ENCODE data around the gene NEU4.
A peak's percentile ranks its signal among the peaks of the same experiment; 100 is the strongest.
"Not testable (repeated sequence)": the region's sequence is repeated elsewhere in the genome, so short reads cannot be mapped to it uniquely, and the experiment has no call there.

NEU4 gene

DNA sequence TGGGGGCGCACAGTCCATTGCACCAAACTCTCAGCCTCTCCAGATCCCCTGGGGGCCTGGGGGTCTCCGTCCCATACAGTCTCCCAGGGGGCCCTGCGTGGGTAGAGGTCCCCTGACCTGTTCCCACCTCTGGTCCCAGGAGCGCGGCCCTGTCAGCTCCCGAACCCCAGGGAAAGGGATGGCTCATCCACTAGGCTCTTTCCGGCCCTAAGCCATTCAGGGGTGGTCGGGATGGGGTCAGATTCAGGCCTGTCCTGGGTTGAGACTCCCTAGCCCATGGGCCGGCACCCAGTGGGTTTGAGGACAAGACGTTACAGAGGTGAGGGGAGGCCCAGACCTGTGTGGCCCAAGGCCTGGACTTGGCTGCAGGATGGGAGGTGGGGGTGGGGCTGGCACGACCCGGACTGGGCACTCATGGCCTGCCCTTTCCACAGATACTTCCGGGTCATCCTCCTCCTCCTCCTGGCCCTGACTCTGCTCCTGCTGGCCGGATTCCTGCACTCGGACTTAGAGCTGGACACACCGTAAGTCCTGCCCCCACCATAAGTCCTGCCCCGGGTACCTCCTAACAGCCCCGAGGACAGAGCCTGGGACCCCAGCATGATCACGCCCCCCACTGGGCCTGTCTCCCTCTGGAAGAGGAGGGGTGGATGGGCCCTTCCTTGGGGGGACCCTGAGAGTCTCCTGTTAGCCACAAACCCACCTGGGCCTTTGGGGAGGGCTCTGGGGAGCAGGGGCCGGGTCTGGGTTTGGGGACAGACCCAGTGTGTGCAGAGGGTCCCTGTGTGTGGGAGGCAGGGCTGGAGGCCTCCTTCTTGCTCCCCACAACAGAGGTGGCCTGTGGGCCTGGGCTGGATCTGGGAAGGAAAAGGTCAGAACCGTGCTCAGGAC lies 10.1 kb upstream of the NEU4 start:
- no peak for DNase-seq (ENCODE audit: low read depth in 4 of 4, low spot score in 1 of 4)

GRCh38 chr2:241799522-241800197 lies 9.3 kb upstream of the NEU4 start:
- DNase-seq (ENCODE audit: low read depth in 4 of 4, low spot score in 1 of 4): no peak

DNA sequence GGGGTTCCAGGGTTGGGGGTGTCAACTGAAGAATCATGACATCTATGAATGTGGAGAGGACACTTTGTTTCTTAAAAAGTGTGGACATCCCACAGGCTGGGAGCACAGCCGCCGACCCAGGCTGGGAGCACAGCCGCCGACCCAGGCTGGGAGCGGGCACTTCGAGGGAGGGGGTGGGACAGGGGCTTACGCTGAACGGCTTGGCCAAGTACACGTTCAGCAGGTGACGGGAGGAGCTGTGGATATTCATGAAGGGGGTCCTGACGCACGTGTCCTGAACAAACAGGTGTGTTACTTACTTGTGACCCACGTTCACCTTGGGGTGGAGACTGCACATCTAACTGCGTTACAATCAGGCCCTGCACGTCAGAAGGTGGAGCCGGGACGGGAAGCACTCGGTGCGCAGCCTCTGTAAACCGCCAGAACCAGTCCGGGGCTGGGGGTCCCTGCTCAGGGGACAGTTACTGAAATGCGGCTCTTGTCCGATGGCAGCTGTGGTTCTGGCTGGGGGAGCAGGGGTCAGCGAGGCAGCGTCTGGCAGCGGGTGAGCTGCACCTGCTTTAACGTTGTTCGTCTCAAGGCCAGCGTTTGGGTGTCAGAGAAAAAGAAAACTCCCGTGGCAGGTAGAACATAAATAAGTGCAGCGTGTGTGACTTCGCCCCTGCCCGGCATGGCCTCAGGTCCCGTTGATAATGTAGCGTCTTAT lies 8.6 kb upstream of the NEU4 start:
- not testable (repeated sequence) for DNase-seq (ENCODE audit: low read depth in 4 of 4, low spot score in 1 of 4)

GRCh38 chr2:241801611-241802420 lies 7.2 kb upstream of the NEU4 start:
- DNase-seq (ENCODE audit: low read depth in 4 of 4, low spot score in 1 of 4): no peak

DNA sequence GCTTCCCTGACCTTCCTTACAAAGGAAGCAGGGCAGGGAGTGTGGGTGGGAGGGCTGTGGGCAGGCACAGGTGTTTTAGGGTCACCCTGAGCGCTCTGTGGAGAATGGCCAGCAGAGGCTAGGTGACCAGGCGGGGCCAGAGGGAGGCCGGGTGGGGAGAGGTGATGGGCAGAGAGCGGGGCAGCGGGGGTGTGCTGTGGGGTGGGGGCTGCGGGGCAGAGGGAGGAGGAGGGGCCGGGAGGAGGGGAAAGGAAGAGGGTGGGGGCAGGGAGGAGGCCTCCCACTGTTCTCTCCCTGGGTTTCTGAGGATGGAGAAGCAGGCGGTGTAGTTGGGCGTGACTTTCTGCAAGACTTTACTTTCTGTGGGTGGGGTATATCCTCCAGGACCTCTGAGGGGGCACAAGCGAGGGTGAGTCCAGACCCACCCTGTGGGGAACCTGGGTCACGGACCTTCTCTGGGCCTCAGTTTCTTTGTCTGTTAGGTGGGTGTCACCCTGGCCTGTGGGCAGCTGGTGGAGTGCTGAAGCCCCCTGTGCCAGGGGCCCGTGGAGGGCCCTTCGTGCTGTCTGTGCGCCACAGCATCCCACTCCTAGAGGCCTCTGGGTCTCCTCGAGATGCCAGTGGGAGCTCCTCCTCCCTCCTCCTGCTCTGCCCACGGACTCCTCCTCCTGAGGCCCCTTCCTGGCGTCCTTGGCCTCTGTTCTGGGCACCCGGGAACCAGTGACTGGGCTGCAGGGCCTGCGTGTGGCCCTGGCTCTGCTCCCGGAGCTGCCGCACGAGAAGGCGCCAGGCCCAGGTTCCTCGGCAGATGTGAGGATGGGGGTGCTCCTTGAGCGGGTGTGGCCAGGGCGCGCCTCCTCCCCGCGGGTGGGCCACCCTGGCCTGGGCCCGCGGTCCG lies 6.3 kb upstream of the NEU4 start:
- no peak for DNase-seq (ENCODE audit: low read depth in 4 of 4, low spot score in 1 of 4)

- peak in 2 of 4 experiments; percentile 28 to 29 for DNase-seq (ENCODE audit: low read depth in 4 of 4, low spot score in 1 of 4)
Observed at GRCh38 chr2:241803387-241804325, 5.3 kb upstream of the NEU4 start.

GRCh38 chr2:241804326-241805229 lies 4.4 kb upstream of the NEU4 start:
- no peak for DNase-seq (ENCODE audit: low read depth in 4 of 4, low spot score in 1 of 4)

- DNase-seq (ENCODE audit: low read depth in 4 of 4, low spot score in 1 of 4): not testable (repeated sequence)
Observed at GRCh38 chr2:241806217-241806616, 2.8 kb upstream of the NEU4 start.

DNA sequence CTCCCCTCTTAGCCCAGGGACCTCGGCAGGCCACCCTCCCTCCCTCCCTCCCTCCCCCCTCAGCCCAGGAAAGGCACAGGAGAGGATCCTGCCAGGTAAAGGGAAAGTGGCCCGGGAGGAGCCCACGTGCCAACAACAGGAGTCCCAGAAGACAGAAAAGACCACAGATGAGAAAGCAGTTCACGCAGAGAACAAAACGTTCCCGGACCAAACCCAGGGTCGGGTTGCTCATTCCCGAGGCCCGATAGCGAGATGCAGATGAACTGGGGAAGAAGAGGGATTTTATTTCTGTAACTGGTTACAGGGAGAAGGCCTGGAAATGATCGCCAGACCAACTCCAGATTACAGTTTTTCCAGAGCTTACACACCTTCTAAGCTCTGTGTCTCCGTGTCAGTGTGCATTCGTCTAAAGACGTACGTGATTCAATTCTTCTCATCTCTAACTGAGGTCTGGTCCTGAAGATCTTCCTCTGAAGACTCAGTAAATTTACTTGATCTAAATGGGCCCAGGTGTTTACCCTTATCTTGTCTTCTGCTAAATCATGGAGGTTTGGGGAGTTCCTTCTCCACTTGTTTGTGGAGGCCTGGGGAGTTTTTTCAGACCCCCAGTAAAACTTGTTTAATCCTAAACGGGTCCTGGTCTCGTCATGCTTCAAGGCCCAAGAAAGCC lies 807 bp upstream of the NEU4 start:
- no peak for DNase-seq (ENCODE audit: low read depth in 4 of 4, low spot score in 1 of 4)

GRCh38 chr2:241809383-241810306 lies 652 bp downstream of the NEU4 start:
- DNase-seq (ENCODE audit: low read depth in 4 of 4, low spot score in 1 of 4): no peak

- DNase-seq (ENCODE audit: low read depth in 4 of 4, low spot score in 1 of 4): no peak
Observed at GRCh38 chr2:241810307-241811200, 1.6 kb downstream of the NEU4 start.

DNA sequence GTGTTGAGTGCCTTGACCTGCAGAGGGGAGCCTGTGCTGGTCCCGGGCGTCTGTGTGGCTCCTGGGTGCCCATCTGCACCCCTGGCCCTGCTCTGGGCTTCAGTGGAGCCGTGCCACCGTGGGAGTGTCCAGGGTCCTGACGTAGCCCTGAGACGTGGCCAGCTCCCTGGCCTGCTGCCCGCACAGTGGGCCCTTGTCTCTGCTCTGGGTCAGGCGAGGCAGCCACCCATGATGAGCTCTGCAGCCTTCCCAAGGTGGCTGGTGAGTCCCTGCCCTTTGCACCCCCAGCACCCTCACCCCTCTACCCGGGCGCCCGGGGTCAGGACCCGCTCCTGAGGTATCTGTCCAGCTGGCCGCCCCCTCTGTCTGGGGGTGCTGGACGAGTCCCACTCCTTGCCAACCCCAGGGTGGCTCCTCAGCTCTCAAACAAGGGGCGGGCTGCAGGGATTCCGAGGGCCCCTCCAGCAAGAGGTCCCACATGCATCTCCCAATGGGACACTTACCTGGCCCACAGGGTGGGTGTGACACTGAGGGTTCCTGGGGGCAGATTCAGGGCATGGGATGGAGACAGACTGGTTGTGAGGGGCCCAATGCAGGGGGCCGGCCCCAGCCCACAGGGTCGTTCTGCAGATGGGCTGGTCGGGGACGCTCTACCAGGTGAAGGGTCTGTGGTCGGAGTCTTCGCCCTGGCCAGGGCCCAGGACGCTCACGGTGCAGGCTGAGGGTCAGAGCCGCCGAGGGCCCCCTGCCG lies 2.4 kb downstream of the NEU4 start:
- no peak for DNase-seq (ENCODE audit: low read depth in 4 of 4, low spot score in 1 of 4)

GRCh38 chr2:241811952-241812729 lies 3.1 kb downstream of the NEU4 start:
- no peak for DNase-seq (ENCODE audit: low read depth in 4 of 4, low spot score in 1 of 4)

Measured in stimulated activated CD4-positive, alpha-beta T cell treated with anti-CD3 and anti-CD28 coated beads, Interleukin-1b, Interleukin-23, amount 100 ng/mL, for 24 hours (primary cell).